ENCODE results near the gene TMEM190. TPM values are rescaled to one million over a fixed set of nuclear protein-coding genes. Genes with fewer than 3 reads are reported as not detected.
A peak's percentile ranks its signal among the peaks of the same experiment; 100 is the strongest.

TMEM190 gene
- total and polyA plus RNA-seq, 2 donors (not counting 3 experiments of a cell fraction or from before 2014, with no cell fraction given) = not detected

DNA sequence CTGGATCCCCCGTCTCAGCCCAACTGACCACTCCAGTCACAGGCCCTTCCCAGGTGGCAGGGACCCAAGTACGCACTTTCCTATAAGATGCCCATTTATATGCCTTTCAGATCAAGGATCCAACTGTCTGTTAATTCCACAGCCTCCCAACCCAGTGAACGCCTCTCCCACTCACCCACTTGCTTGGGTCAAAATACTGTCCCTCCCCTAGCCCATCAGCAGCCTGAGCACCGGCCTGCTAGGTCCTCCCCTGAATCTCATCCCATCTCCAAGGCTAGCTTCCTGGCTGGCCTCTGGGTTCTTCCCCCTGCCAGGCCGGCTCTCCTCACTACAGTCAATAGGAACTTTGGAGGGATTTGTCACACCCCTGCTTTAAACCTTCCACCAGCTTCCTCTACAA lies 29.0 kb downstream of the TMEM190 start:
- Histone ChIP-seq H3K27me3 (ENCODE audit: control insufficient read depth in 2 of 2, insufficient read depth in 2 of 2, low read length in 2 of 2) (no peaks in the 10 kb centered on the region), H3K4me3 (replicated peaks in 1 of 3; ENCODE audit: insufficient read depth in 1 of 3, low read depth in 1 of 3, low read length in 3 of 3) (peak overlapping the region in 1 of 3 experiments; percentile 63), H2AFZ (ENCODE audit: low read depth, low read length) (no peak overlapping the region), H3K9ac (replicated peaks; ENCODE audit: extremely low read depth, insufficient read depth, low read length) (no peak overlapping the region), H3K36me3 (ENCODE audit: control insufficient read depth in 2 of 2, extremely low read depth in 1 of 2, insufficient read depth in 2 of 2, low read length in 2 of 2) (peaks cover 14 to 21% of the 10 kb centered on the region in 2 experiments), H3K9me1 (replicated peaks; ENCODE audit: control insufficient read depth, extremely low read depth, insufficient read depth, low read length) (no peaks in the 10 kb centered on the region), H3K4me1 (ENCODE audit: control insufficient read depth, extremely low read depth, insufficient read depth, low read length) (peaks cover 13% of the 10 kb centered on the region), H3K4me2 (ENCODE audit: insufficient read depth, low read length) (peak overlapping the region; percentile 59), H4K20me1 (replicated peaks; ENCODE audit: control insufficient read depth, extremely low read depth, insufficient read depth, low read length) (no peaks in the 10 kb centered on the region), H3K79me2 (ENCODE audit: control insufficient read depth, insufficient read depth, low read length) (peaks cover 53% of the 10 kb centered on the region), H3K9me3 (replicated peaks; ENCODE audit: control insufficient read depth, insufficient read depth, low read length) (no peaks in the 10 kb centered on the region), H3K27ac (ENCODE audit: insufficient read depth, low read depth, low read length) (no peak overlapping the region)
- DNase-seq (ENCODE audit: low read depth, low spot score) (no peak), FAIRE-seq (no peak)
- intact Hi-C loops (cut with micrococcal nuclease) = no loop called here
- CTCF ChIA-PET = interaction anchor here (0.7 to 1.6 kb wide), 5 partner anchors 8 to 104 kb away, joined by 3 to 4 read pairs (median 3); partner anchors contain the start of genes KMT5C and TMEM238
- BruUV-seq (replicated peaks) = no TSS peak
- POLR2A ChIA-PET = interaction anchor here (0.7 to 1.1 kb wide), 2 partner anchors 19 kb away, joined by 3 to 6 read pairs; no protein-coding TSS in a partner anchor
- TF ChIP-seq, protein P1, sequence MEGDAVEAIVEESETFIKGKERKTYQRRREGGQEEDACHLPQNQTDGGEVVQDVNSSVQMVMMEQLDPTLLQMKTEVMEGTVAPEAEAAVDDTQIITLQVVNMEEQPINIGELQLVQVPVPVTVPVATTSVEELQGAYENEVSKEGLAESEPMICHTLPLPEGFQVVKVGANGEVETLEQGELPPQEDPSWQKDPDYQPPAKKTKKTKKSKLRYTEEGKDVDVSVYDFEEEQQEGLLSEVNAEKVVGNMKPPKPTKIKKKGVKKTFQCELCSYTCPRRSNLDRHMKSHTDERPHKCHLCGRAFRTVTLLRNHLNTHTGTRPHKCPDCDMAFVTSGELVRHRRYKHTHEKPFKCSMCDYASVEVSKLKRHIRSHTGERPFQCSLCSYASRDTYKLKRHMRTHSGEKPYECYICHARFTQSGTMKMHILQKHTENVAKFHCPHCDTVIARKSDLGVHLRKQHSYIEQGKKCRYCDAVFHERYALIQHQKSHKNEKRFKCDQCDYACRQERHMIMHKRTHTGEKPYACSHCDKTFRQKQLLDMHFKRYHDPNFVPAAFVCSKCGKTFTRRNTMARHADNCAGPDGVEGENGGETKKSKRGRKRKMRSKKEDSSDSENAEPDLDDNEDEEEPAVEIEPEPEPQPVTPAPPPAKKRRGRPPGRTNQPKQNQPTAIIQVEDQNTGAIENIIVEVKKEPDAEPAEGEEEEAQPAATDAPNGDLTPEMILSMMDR (IDR thresholded peaks at IDR 0.05; ENCODE audit: extremely low read depth in 1 of 2, insufficient read depth in 1 of 2, low read depth in 1 of 2, low read length in 2 of 2) = no peak
- TF ChIP-seq GATA2 (IDR thresholded peaks at IDR 0.05; ENCODE audit: insufficient read depth, insufficient read length, low read depth, low read length) = no peak
- no peak for TF ChIP-seq EZH2 (IDR thresholded peaks at IDR 0.05; ENCODE audit: borderline replicate concordance, low read depth, low read length, severe bottlenecking)
- TF ChIP-seq JUN (IDR thresholded peaks at IDR 0.05; ENCODE audit: borderline replicate concordance, insufficient read depth, insufficient read length, low read depth) = no peak
- TF ChIP-seq MYC (IDR thresholded peaks at IDR 0.05; ENCODE audit: low read depth, low read length) = no peak
- no peak for TF ChIP-seq FOS (IDR thresholded peaks at IDR 0.05; ENCODE audit: borderline replicate concordance, insufficient read depth, low read length)
- TF ChIP-seq POLR2A (IDR thresholded peaks at IDR 0.05; ENCODE audit: low read depth, low read length) = no peak
- TF ChIP-seq, protein P2, sequence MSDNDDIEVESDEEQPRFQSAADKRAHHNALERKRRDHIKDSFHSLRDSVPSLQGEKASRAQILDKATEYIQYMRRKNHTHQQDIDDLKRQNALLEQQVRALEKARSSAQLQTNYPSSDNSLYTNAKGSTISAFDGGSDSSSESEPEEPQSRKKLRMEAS (IDR thresholded peaks at IDR 0.05; ENCODE audit: insufficient read depth, insufficient read length) = no peak
- no peak for TF ChIP-seq POLR2AphosphoS5 (IDR thresholded peaks at IDR 0.05; ENCODE audit: insufficient read depth, low read depth, low read length)
- dilution Hi-C loops (cut with MboI; ENCODE audit: extremely low pct_ligation_motif_present, low sequenced_read_pairs) = no loop called here

Measured in endothelial cell of umbilical vein (primary cell).